ENCODE data around the gene SGSM1. TPM values are rescaled to one million over a fixed set of nuclear protein-coding genes. Genes with fewer than 3 reads are reported as not detected.

Gene SGSM1
- total RNA-seq, 3 donors from 2014 or later = 0.16 to 2.9 (median 1.9) TPM

DNA sequence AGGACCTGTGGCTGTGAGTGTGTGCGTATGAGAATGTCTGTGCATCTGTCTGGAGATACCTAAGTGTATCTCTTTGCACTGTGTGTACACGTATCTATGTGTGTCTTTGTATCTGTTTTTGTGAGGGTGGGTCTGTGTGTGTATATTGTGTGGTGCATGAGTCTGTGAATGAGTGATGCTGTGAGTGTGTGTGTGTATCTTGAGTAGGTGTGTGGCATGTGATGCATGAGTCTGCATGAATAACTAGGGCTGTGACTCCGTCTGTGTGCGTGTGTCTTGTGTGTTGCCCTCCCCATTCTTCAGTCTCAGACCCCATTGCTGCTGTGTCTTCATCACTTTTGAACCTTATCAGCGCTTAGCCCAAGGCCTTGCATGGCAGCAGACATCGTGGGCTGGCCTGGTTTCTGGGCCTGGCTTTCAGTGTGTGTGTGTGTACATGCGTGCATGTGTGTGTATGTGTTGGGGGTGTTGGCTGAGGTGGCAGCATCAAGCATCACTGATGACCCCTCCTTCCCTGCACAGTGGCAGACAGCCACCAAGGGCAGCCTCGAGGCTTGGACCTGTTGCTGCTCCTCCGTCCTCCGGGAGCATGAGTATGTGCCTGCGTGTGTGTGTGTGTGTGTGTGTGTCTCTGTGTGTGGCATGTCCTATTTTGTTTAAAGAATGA, 1.4 kb downstream of the SGSM1 start:
- H3K27me3 ChIP-seq = no peaks in the 10 kb centered on the region
- H3K9me3 ChIP-seq = no peaks in the 10 kb centered on the region
- no peaks in the 10 kb centered on the region for H3K36me3 ChIP-seq
- no peak overlapping the region for H3K4me3 ChIP-seq
- H3K27ac ChIP-seq = peak overlapping the region in 1 of 2 donors; percentile 53
- intact Hi-C loops (cut with DNase I; ENCODE audit: low total_unique reads) = no loop called here
- TF ChIP-seq, protein P1, sequence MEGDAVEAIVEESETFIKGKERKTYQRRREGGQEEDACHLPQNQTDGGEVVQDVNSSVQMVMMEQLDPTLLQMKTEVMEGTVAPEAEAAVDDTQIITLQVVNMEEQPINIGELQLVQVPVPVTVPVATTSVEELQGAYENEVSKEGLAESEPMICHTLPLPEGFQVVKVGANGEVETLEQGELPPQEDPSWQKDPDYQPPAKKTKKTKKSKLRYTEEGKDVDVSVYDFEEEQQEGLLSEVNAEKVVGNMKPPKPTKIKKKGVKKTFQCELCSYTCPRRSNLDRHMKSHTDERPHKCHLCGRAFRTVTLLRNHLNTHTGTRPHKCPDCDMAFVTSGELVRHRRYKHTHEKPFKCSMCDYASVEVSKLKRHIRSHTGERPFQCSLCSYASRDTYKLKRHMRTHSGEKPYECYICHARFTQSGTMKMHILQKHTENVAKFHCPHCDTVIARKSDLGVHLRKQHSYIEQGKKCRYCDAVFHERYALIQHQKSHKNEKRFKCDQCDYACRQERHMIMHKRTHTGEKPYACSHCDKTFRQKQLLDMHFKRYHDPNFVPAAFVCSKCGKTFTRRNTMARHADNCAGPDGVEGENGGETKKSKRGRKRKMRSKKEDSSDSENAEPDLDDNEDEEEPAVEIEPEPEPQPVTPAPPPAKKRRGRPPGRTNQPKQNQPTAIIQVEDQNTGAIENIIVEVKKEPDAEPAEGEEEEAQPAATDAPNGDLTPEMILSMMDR (IDR thresholded peaks at IDR 0.05) = no peak
- TF ChIP-seq POLR2AphosphoS5 (IDR thresholded peaks at IDR 0.05) = no peak
- DNase-seq (ENCODE audit: low spot score in 2 of 2) = peak in 1 of 2 donors; percentile 42
- H3K4me1 ChIP-seq = no peaks in the 10 kb centered on the region

DNA sequence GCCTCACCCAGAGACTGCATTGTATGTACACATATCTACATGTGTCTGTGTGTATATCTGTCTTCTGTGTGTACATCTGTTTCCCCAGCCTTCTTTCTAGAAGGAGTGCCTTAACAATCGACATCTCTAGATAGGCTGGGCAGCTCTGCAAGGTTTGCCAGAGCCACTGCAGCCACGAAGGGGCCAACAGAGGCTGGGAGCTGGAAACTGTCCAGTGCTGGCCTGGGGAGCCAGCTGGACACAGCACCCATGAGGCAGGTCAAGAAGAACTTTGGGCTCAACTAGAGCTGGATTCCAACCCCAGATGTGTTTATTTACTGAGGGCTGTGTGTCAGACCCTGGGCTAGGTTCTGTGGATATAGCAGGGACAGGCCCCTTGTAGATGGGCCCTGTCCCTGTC, 3.3 kb downstream of the SGSM1 start:
- Histone ChIP-seq H3K36me3 (no peaks in the 10 kb centered on the region), H3K27me3 (no peaks in the 10 kb centered on the region), H3K4me1 (no peaks in the 10 kb centered on the region), H3K9me3 (no peaks in the 10 kb centered on the region), H3K27ac (peak overlapping the region in 1 of 2 donors; percentile 2), H3K4me3 (no peak overlapping the region)
- intact Hi-C loops (cut with DNase I; ENCODE audit: low total_unique reads) = no loop called here
- TF ChIP-seq POLR2AphosphoS5 (IDR thresholded peaks at IDR 0.05) = no peak
- no peak for TF ChIP-seq POLR2A (IDR thresholded peaks at IDR 0.05)
- TF ChIP-seq, protein P1 (IDR thresholded peaks at IDR 0.05) = no peak
- DNase-seq (ENCODE audit: low spot score in 2 of 2) = no peak

DNA sequence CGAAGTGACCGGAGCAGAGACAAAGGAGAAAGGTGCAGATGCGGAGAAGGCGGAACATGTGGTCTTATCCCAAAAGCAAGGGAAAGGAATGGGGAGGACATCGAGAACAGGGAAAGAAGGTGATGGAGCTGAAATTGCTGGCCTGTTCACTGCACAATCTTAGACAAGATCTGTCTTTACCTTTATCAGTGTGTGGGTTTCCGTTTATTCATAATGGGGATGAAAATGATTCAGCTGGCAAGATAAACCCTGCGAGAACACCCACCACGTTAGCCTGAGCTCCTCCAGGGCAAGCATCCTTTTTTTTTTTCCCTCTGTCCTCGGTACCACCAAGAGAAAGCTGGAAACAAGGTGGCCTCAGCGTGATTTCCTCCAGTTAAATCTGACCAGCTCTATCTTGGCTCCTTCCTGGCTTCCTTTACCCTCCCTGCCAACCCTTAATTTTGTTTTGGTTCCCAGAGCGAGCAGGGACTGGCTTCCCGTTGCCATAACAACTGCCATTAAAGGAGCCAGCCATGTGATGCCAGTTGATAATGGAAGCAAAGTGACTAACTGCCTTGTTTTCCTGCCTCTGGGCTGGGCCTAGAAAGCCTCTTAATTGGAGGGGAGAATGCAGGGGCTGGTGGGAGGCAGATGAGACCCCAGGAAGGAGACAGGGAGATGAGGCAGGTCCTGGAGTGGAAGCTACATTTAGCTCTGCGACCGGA, 4.2 kb downstream of the SGSM1 start:
- intact Hi-C loops (cut with DNase I; ENCODE audit: low total_unique reads) = no loop called here
- TF ChIP-seq, protein P1 (IDR thresholded peaks at IDR 0.05) = no peak
- TF ChIP-seq POLR2AphosphoS5 (IDR thresholded peaks at IDR 0.05) (no peak), POLR2A (IDR thresholded peaks at IDR 0.05) (no peak)
- no peaks in the 10 kb centered on the region for H3K9me3 ChIP-seq
- H3K4me1 ChIP-seq = no peaks in the 10 kb centered on the region
- H3K4me3 ChIP-seq = no peak overlapping the region
- H3K27ac ChIP-seq = peak overlapping the region; percentile 17 to 32
- H3K36me3 ChIP-seq = no peaks in the 10 kb centered on the region
- peak in 1 of 2 donors; percentile 29 for DNase-seq (ENCODE audit: low spot score in 2 of 2)
- no peaks in the 10 kb centered on the region for H3K27me3 ChIP-seq

DNA sequence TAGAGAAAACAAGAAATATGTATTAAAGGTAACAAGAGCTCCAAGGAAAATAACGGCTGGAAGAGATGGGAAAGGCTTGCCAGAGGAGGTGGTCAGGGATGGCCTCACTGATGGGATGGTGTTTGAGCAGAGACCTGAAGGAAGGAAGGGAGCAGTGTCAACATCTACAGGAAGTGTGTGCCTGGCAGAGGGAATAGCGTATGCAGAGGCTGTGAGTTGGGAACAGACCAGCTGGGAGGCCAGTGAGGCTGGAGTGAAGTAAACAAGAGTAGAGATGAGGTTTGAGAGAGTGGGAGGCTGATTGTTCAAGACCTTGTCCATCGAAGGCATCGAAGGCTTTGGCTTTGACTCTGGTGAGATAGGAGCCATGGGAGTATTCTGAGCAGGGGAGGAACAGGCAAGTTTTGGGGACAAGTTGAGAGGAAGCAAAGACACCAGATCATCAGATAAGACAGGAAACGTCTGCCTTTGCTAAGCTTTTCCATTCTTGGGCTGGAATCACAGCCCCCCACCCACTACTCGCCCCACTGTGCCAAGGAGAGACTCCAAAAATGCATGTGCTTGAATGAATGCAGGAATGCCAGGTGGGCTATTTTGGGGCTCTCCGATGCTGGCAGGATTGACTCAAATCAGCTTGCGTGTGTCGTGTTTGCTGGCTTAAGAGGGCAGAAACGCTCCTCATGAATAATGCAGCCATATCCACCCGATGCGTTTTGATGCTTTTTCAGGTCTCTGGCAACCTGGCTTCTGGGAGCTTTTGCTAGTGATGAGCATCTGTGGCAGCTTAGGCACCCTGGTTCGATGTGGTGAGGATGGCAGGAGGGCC, 7.2 kb downstream of the SGSM1 start:
- Histone ChIP-seq H3K36me3 (no peaks in the 10 kb centered on the region), H3K9me3 (no peaks in the 10 kb centered on the region), H3K27ac (no peak overlapping the region), H3K4me1 (no peaks in the 10 kb centered on the region), H3K4me3 (no peak overlapping the region), H3K27me3 (no peaks in the 10 kb centered on the region)
- DNase-seq (ENCODE audit: low spot score in 2 of 2) = no peak
- intact Hi-C loops (cut with DNase I; ENCODE audit: low total_unique reads) = no loop called here
- TF ChIP-seq POLR2A (IDR thresholded peaks at IDR 0.05) (no peak), POLR2AphosphoS5 (IDR thresholded peaks at IDR 0.05) (no peak)
- TF ChIP-seq, protein P1 (IDR thresholded peaks at IDR 0.05) = no peak

Measured in breast epithelium (tissue), 4 donors.